Activated B cell treated with CpG ODN at 0.5 μM for 24 hours (primary cell): ENCODE results near the gene ETV6. TPM values are rescaled to one million over a fixed set of nuclear protein-coding genes. Genes with fewer than 3 reads are reported as not detected.

Experiments
- ATAC-seq: fragments of 200-7000 bp; cut with Tn5 transposase; one replicate; pipeline ENCODE4 v1.10.0; 2021; ENCODE audit warnings: low read depth, mild to moderate bottlenecking, moderate library complexity
- CTCF ChIA-PET: fragments of 350-600 bp; sonication (Branson Sonifier 250); formaldehyde crosslinking; loops from one replicate; lab custom pipeline; 2021; ENCODE audit warnings: antibody characterized with exemption; lab: Charles Lee
- POLR2A ChIA-PET: fragments of 350-600 bp; sonication (Branson Sonifier 250); formaldehyde crosslinking; loops from one replicate; lab custom pipeline; 2021; ENCODE audit warnings: antibody characterized with exemption; lab: Charles Lee
- DNase-seq: peaks from one replicate; pipeline ENCODE4 v3.0.0; 2022
- H3K27ac Mint-ChIP-seq: one replicate; pipeline ENCODE4 v1.8.0; 2020; ENCODE audit warnings: mixed read lengths
- H3K27me3 Mint-ChIP-seq: one replicate; pipeline ENCODE4 v1.8.0; 2021; ENCODE audit warnings: mixed read lengths
- H3K36me3 Mint-ChIP-seq: one replicate; pipeline ENCODE4 v1.8.0; 2021; ENCODE audit warnings: low read depth, mixed read lengths
- H3K4me1 Mint-ChIP-seq: one replicate; pipeline ENCODE4 v1.8.0; 2021; ENCODE audit warnings: mixed read lengths
- H3K4me3 Mint-ChIP-seq: one replicate; pipeline ENCODE4 v1.8.0; 2020; ENCODE audit warnings: mild to moderate bottlenecking, mixed read lengths
- H3K9me3 Mint-ChIP-seq: one replicate; pipeline ENCODE4 v1.8.0; 2020; ENCODE audit warnings: mixed read lengths
- CTCF ChIP-seq: fragments of 200-600 bp; IDR thresholded peaks from one replicate; pipeline ENCODE4 v1.8.0; 2022; ENCODE audit warnings: antibody characterized with exemption, mild to moderate bottlenecking
- intact Hi-C: fragments of 100-400 bp; cut with micrococcal nuclease; formaldehyde crosslinking; loops from one replicate; pipeline ENCODE4 v1.15.1; 2024
- total RNA-seq: library from RNA; stranded (reverse); gene quantifications from 2 replicates; pipeline ENCODE4 v1.2.3, GENCODE V29; 2022

ETV6 gene
- total RNA-seq, 1 donor from 2014 or later, result 130 TPM

GRCh38 chr12:11715621-11716020 is 66.1 kb downstream of the ETV6 start:
- ATAC-seq (no peak), DNase-seq (no peak)
- peaks cover 70% of the 10 kb centered on the region for H3K36me3 Mint-ChIP-seq
- H3K4me3 Mint-ChIP-seq, result no peak overlapping the region
- TF ChIP-seq CTCF, result no peak
- ChIA-PET CTCF (no interaction called here), POLR2A (interaction anchor here (1.2 kb wide), 1 partner anchor 9 kb away, joined by 6 read pairs; no protein-coding TSS in a partner anchor)
- H3K4me1 Mint-ChIP-seq, result peaks cover 50% of the 10 kb centered on the region
- no peaks in the 10 kb centered on the region for H3K9me3 Mint-ChIP-seq
- no peaks in the 10 kb centered on the region for H3K27me3 Mint-ChIP-seq
- intact Hi-C loops, result no loop called here
- H3K27ac Mint-ChIP-seq, result no peak overlapping the region

GRCh38 chr12:11716794-11717518 is 67.5 kb downstream of the ETV6 start:
- ChIA-PET CTCF (no interaction called here), POLR2A (interaction anchor here (0.6 to 1.4 kb wide), 4 partner anchors 8 to 48 kb away, joined by 4 to 6 read pairs (median 4); no protein-coding TSS in a partner anchor)
- peaks cover 47% of the 10 kb centered on the region for H3K4me1 Mint-ChIP-seq
- DNase-seq, result no peak
- H3K36me3 Mint-ChIP-seq, result peaks cover 58% of the 10 kb centered on the region
- TF ChIP-seq CTCF, result no peak
- no peaks in the 10 kb centered on the region for H3K27me3 Mint-ChIP-seq
- H3K27ac Mint-ChIP-seq, result no peak overlapping the region
- H3K4me3 Mint-ChIP-seq, result no peak overlapping the region
- intact Hi-C loops, result no loop called here
- no peak for ATAC-seq
- H3K9me3 Mint-ChIP-seq, result no peaks in the 10 kb centered on the region

GRCh38 chr12:11717519-11717961 is 68.1 kb downstream of the ETV6 start:
- ATAC-seq (no peak), DNase-seq (no peak)
- intact Hi-C loops, result no loop called here
- TF ChIP-seq CTCF, result no peak
- H3K27me3 Mint-ChIP-seq, result no peaks in the 10 kb centered on the region
- peaks cover 49% of the 10 kb centered on the region for H3K4me1 Mint-ChIP-seq
- no peaks in the 10 kb centered on the region for H3K9me3 Mint-ChIP-seq
- ChIA-PET CTCF (no interaction called here), POLR2A (interaction anchor here (1.4 kb wide), 1 partner anchor 13 kb away, joined by 4 read pairs; no protein-coding TSS in a partner anchor)
- no peak overlapping the region for H3K27ac Mint-ChIP-seq
- peaks cover 52% of the 10 kb centered on the region for H3K36me3 Mint-ChIP-seq
- H3K4me3 Mint-ChIP-seq, result no peak overlapping the region

GRCh38 chr12:11718105-11718504 is 68.6 kb downstream of the ETV6 start:
- ChIA-PET CTCF (interaction anchor here (0.7 kb wide), 1 partner anchor 72 kb away, joined by 5 read pairs; no protein-coding TSS in a partner anchor), POLR2A (interaction anchor here (0.6 to 0.7 kb wide), 2 partner anchors 11 to 246 kb away, joined by 3 to 4 read pairs; no protein-coding TSS in a partner anchor)

More at GRCh38 chr12:11718105-11718504, 68.6 kb downstream of the ETV6 start:
- Mint-ChIP-seq H3K36me3 (peaks cover 47% of the 10 kb centered on the region), H3K4me3 (no peak overlapping the region), H3K27ac (peak overlapping the region; percentile 24), H3K4me1 (peaks cover 54% of the 10 kb centered on the region), H3K9me3 (no peaks in the 10 kb centered on the region), H3K27me3 (no peaks in the 10 kb centered on the region)
- TF ChIP-seq CTCF, result no peak
- intact Hi-C loops, result no loop called here
- ATAC-seq, result no peak
- DNase-seq, result no peak
